B cell (primary cell): Measurements from ENCODE around the gene TMEM25. TPM values are rescaled to one million over a fixed set of nuclear protein-coding genes. Genes with fewer than 3 reads are reported as not detected.

Experiments
- ATAC-seq: fragments of 200-7000 bp; cut with Tn5 transposase; one replicate; pipeline ENCODE4 v1.10.0; 2021; ENCODE audit warnings: low read depth, mild to moderate bottlenecking, moderate number of reproducible peaks, moderate library complexity
- CTCF ChIA-PET: fragments of 350-600 bp; sonication (Branson Sonifier 250); formaldehyde crosslinking; loops from one replicate; lab custom pipeline; 2021; ENCODE audit warnings: antibody characterized with exemption, inconsistent platforms; lab: Charles Lee
- POLR2A ChIA-PET: fragments of 350-600 bp; sonication (Branson Sonifier 250); formaldehyde crosslinking; loops from one replicate; lab custom pipeline; 2021; ENCODE audit warnings: antibody characterized with exemption; lab: Charles Lee
- DNase-seq: peaks from one replicate; pipeline ENCODE4 v3.0.0; 2013
- H2AFZ ChIP-seq: 2 replicates; pipeline ENCODE4 v1.6.1; 2012; ENCODE audit warnings: mild to moderate bottlenecking, low read depth, low read length; ENCODE audit not compliant: insufficient read depth, poor library complexity, severe bottlenecking
- H3K27ac ChIP-seq, 2 donors: 1 replicate in 1 of 2; 2 replicates in 1 of 2; pipeline ENCODE4 v1.5.1; 2012 to 2013; ENCODE audit warnings: low read length in 2 of 2, mild to moderate bottlenecking in 2 of 2, moderate library complexity in 1 of 2
- H3K27me3 ChIP-seq, 4 experiments: fragments of 200-600 bp in 1 of 4; sonication (generic) in 1 of 4; replicated peaks in 1 of 4; 1 replicate in 2 of 4; 2 replicates in 2 of 4; pipeline versions ENCODE4 v1.6.1 to v1.7.0; 2013 to 2016; ENCODE audit warnings: low read length in 3 of 4, mild to moderate bottlenecking in 2 of 4, mixed read lengths in 1 of 4, moderate library complexity in 1 of 4; ENCODE audit not compliant: insufficient read depth in 4 of 4, control insufficient read depth in 3 of 4; ENCODE audit errors: control extremely low read depth in 1 of 4
- H3K36me3 ChIP-seq, 2 experiments: replicated peaks in 1 of 2; 1 replicate in 1 of 2; 2 replicates in 1 of 2; pipeline versions ENCODE4 v1.6.1 to v1.7.1; 2013; ENCODE audit warnings: low read length in 1 of 2; ENCODE audit not compliant: insufficient read depth in 2 of 2, control insufficient read depth in 1 of 2; ENCODE audit errors: control extremely low read depth in 1 of 2, extremely low read depth in 1 of 2
- H3K4me1 ChIP-seq, 2 donors: fragments of 200-600 bp in 1 of 2; sonication (generic) in 1 of 2; 1 replicate in 1 of 2; 2 replicates in 1 of 2; pipeline versions ENCODE4 v1.5.1 to v1.6.1; 2013 to 2017; ENCODE audit warnings: low read length in 2 of 2; ENCODE audit not compliant: control insufficient read depth in 2 of 2, insufficient read depth in 2 of 2
- H3K4me2 ChIP-seq: replicated peaks from 2 replicates; pipeline ENCODE3; 2012; ENCODE audit warnings: mild to moderate bottlenecking, low read depth, low read length; ENCODE audit not compliant: poor library complexity, severe bottlenecking
- H3K4me3 ChIP-seq, 5 experiments: fragments of 200-600 bp in 1 of 5; sonication (generic) in 1 of 5; 1 replicate in 3 of 5; 2 replicates in 2 of 5; pipeline versions ENCODE4 v1.5.1 to v1.7.0; 2011 to 2016; ENCODE audit warnings: low read length in 4 of 5, mild to moderate bottlenecking in 4 of 5, low read depth in 2 of 5, control low read depth in 1 of 5, moderate library complexity in 1 of 5; ENCODE audit not compliant: insufficient read depth in 1 of 5; ENCODE audit errors: control extremely low read depth in 1 of 5, extremely low read depth in 1 of 5
- H3K79me2 ChIP-seq: fragments of 200-600 bp; sonication (generic); one replicate; pipeline ENCODE4 v1.6.0; 2016; ENCODE audit warnings: low read length; ENCODE audit not compliant: control insufficient read depth, insufficient read depth
- H3K9ac ChIP-seq: fragments of 200-600 bp; sonication (generic); 2 replicates; pipeline ENCODE4 v1.6.1; 2017; ENCODE audit warnings: mild to moderate bottlenecking, low read length, moderate library complexity
- H3K9me3 ChIP-seq, 3 donors: one replicate each; pipeline versions ENCODE4 v1.6.1 to v1.7.1; 2013; ENCODE audit warnings: low read length in 2 of 3; ENCODE audit not compliant: control insufficient read depth in 2 of 3, insufficient read depth in 1 of 3; ENCODE audit errors: control extremely low read depth in 1 of 3
- H4K20me1 ChIP-seq: 2 replicates; pipeline ENCODE4 v1.6.0; 2012; ENCODE audit warnings: mild to moderate bottlenecking, low read length; ENCODE audit not compliant: insufficient read depth, control insufficient read depth, poor library complexity, severe bottlenecking
- H3K27ac Mint-ChIP-seq: one replicate; pipeline ENCODE4 v1.8.0; 2021; ENCODE audit warnings: mixed read lengths
- H3K27me3 Mint-ChIP-seq: one replicate; pipeline ENCODE4 v1.8.0; 2021; ENCODE audit warnings: mixed read lengths
- H3K4me1 Mint-ChIP-seq: one replicate; pipeline ENCODE4 v1.8.0; 2021; ENCODE audit warnings: mixed read lengths
- H3K4me3 Mint-ChIP-seq: one replicate; pipeline ENCODE4 v1.8.0; 2021; ENCODE audit warnings: mixed read lengths
- H3K9me3 Mint-ChIP-seq: one replicate; pipeline ENCODE4 v1.8.0; 2022; ENCODE audit warnings: mixed read lengths; ENCODE audit not compliant: insufficient read depth
- EZH2 ChIP-seq: IDR thresholded peaks from 2 replicates; pipeline ENCODE4 v1.6.1; 2012; ENCODE audit warnings: borderline replicate concordance, low read depth, mild to moderate bottlenecking, moderate library complexity, low read length; ENCODE audit not compliant: insufficient read depth, poor library complexity, severe bottlenecking
- WGBS: methylation state at CpG from one replicate; pipeline ENCODE4 v1.1.5; 2013; ENCODE audit warnings: missing lambda C conversion rate; ENCODE audit not compliant: insufficient coverage; 5-methylcytosine and 5-hydroxymethylcytosine counted together
- intact Hi-C: fragments of 100-400 bp; cut with micrococcal nuclease; formaldehyde crosslinking; loops from one replicate; pipeline ENCODE4 v1.10.0; 2022
- polyA plus RNA-seq: library from polyadenylated mRNA; depleted of rRNA; stranded (reverse); fragments of >200 nt; gene quantifications from 2 replicates; pipeline ENCODE4 v1.2.3, GENCODE V29; 2012
- total RNA-seq, 2 donors: library from RNA; stranded (reverse); fragments of 120-200 nt in 1 of 2; gene quantifications; 1 replicate in 1 of 2; 2 replicates in 1 of 2; pipeline versions ENCODE4 v1.2.3 to v1.2.4, GENCODE V29; 2013 to 2022
- TF ChIP-seq, protein P1 (sequence below): fragments of 200-600 bp; IDR thresholded peaks from one replicate; pipeline ENCODE4 v1.8.0; 2022; ENCODE audit warnings: antibody characterized with exemption, mild to moderate bottlenecking

TMEM25 gene
- total and polyA plus RNA-seq, 2 donors (not counting 1 experiment from before 2014, with no cell fraction given) = 16.9 to 21.4 TPM

- peak; percentile 84 for DNase-seq
- 6% methylated on average over 5 of the region's 7 CpGs for WGBS
- H4K20me1 ChIP-seq = no peaks in the 10 kb centered on the region
- TF ChIP-seq EZH2 = no peak
- TF ChIP-seq, protein P1, sequence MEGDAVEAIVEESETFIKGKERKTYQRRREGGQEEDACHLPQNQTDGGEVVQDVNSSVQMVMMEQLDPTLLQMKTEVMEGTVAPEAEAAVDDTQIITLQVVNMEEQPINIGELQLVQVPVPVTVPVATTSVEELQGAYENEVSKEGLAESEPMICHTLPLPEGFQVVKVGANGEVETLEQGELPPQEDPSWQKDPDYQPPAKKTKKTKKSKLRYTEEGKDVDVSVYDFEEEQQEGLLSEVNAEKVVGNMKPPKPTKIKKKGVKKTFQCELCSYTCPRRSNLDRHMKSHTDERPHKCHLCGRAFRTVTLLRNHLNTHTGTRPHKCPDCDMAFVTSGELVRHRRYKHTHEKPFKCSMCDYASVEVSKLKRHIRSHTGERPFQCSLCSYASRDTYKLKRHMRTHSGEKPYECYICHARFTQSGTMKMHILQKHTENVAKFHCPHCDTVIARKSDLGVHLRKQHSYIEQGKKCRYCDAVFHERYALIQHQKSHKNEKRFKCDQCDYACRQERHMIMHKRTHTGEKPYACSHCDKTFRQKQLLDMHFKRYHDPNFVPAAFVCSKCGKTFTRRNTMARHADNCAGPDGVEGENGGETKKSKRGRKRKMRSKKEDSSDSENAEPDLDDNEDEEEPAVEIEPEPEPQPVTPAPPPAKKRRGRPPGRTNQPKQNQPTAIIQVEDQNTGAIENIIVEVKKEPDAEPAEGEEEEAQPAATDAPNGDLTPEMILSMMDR = peak; percentile 92
- Mint-ChIP-seq H3K4me3 (no peak overlapping the region), H3K4me1 (no peaks in the 10 kb centered on the region), H3K27ac (no peak overlapping the region), H3K9me3 (no peaks in the 10 kb centered on the region), H3K27me3 (no peaks in the 10 kb centered on the region)
- H3K4me1 ChIP-seq = no peaks in the 10 kb centered on the region
- H2AFZ ChIP-seq = no peak overlapping the region
- ChIA-PET CTCF (interaction anchor here (0.6 to 2.0 kb wide), 34 partner anchors 11 to 345 kb away, joined by 3 to 18 read pairs (median 4); partner anchors contain the start of genes ATP5MG, KMT2A and UBE4A), POLR2A (interaction anchor here (1.0 kb wide), 1 partner anchor 86 kb away, joined by 3 read pairs; no protein-coding TSS in a partner anchor)
- peak; percentile 60 for ATAC-seq
- no peak overlapping the region for H3K4me3 ChIP-seq
- H3K9me3 ChIP-seq = no peaks in the 10 kb centered on the region
- no peak overlapping the region for H3K4me2 ChIP-seq
- no peaks in the 10 kb centered on the region for H3K79me2 ChIP-seq
- intact Hi-C loops = loop anchor here (1.0 to 2.0 kb wide), 4 partner anchors 52 to 343 kb away; partner anchors contain the start of genes ATP5MG and KMT2A
- H3K9ac ChIP-seq = no peak overlapping the region
- peaks cover 18 to 66% of the 10 kb centered on the region in 2 experiments for H3K36me3 ChIP-seq
- H3K27me3 ChIP-seq = no peaks in the 10 kb centered on the region
- no peak overlapping the region for H3K27ac ChIP-seq
Measured at GRCh38 chr11:118488480-118489109, 42.4 kb upstream of the TMEM25 start.

- no peak overlapping the region for H3K27ac Mint-ChIP-seq
- TF ChIP-seq, protein P1 = no peak
- TF ChIP-seq EZH2 = no peak
- WGBS = 98% methylated on average over 3 of the region's 4 CpGs
- H3K27me3 Mint-ChIP-seq = no peaks in the 10 kb centered on the region
- Histone ChIP-seq H2AFZ (no peak overlapping the region), H4K20me1 (no peaks in the 10 kb centered on the region), H3K4me2 (no peak overlapping the region), H3K79me2 (no peaks in the 10 kb centered on the region), H3K27me3 (no peaks in the 10 kb centered on the region), H3K4me3 (no peak overlapping the region), H3K4me1 (no peaks in the 10 kb centered on the region), H3K27ac (no peak overlapping the region), H3K9me3 (no peaks in the 10 kb centered on the region), H3K36me3 (peaks cover 22 to 72% of the 10 kb centered on the region in 2 experiments), H3K9ac (no peak overlapping the region)
- no peaks in the 10 kb centered on the region for H3K4me1 Mint-ChIP-seq
- no peaks in the 10 kb centered on the region for H3K9me3 Mint-ChIP-seq
- POLR2A ChIA-PET = no interaction called here
- DNase-seq = no peak
- intact Hi-C loops = no loop called here
- CTCF ChIA-PET = interaction anchor here (0.6 to 1.7 kb wide), 4 partner anchors 13 to 258 kb away, joined by 3 to 7 read pairs (median 4); no protein-coding TSS in a partner anchor
- ATAC-seq = no peak
- no peak overlapping the region for H3K4me3 Mint-ChIP-seq
Measured at GRCh38 chr11:118491041-118491440, 40.0 kb upstream of the TMEM25 start.
